GM18499 (cell line): ENCODE results near the gene EPHA1.

Source experiments
- ATAC-seq: cut with Tn5 transposase; IDR thresholded peaks from one replicate; pipeline ENCODE4 v1.9.1; 2021; ENCODE audit warnings: moderate number of reproducible peaks; ENCODE audit not compliant: insufficient read depth, unreplicated experiment

EPHA1 gene

GRCh38 chr7:143355450-143356385 is 52.9 kb downstream of the EPHA1 start:
- ATAC-seq: no peak

- no peak for ATAC-seq
Measured at GRCh38 chr7:143354965-143355364, 53.7 kb downstream of the EPHA1 start.

GRCh38 chr7:143354376-143354775 is 54.3 kb downstream of the EPHA1 start:
- ATAC-seq: no peak

- ATAC-seq: no peak
Measured at GRCh38 chr7:143352531-143353002, 56.1 kb downstream of the EPHA1 start.

- no peak for ATAC-seq
Measured at GRCh38 chr7:143351574-143351973, 57.1 kb downstream of the EPHA1 start.

GRCh38 chr7:143351060-143351459 is 57.6 kb downstream of the EPHA1 start:
- no peak for ATAC-seq

- no peak for ATAC-seq
Measured at GRCh38 chr7:143347950-143348349, 60.7 kb downstream of the EPHA1 start.

- ATAC-seq: no peak
Measured at GRCh38 chr7:143346018-143346417, 62.6 kb downstream of the EPHA1 start.

GRCh38 chr7:143345428-143345900 is 63.2 kb downstream of the EPHA1 start:
- ATAC-seq: no peak

GRCh38 chr7:143343596-143343995 is 65.1 kb downstream of the EPHA1 start:
- no peak for ATAC-seq

- no peak for ATAC-seq
Measured at GRCh38 chr7:143341842-143342241, 66.8 kb downstream of the EPHA1 start.
